Right lobe of liver (tissue), 6 donors: ENCODE measurements around the gene DMBX1. TPM values are rescaled to one million over a fixed set of nuclear protein-coding genes. Genes with fewer than 3 reads are reported as not detected.

ENCODE experiments used
- ATAC-seq, 4 donors: fragments of 200-7000 bp; cut with Tn5 transposase; one replicate each; pipeline ENCODE4 v1.9.1; 2020; ENCODE audit warnings: mild to moderate bottlenecking in 4 of 4, moderate library complexity in 4 of 4
- DNase-seq, 3 donors: peaks; one replicate each; pipeline ENCODE4 v3.0.0-alpha.2; 2020
- H3K27ac ChIP-seq, 3 donors: fragments of 200-600 bp; one replicate each; pipeline ENCODE4 v1.8.0; 2022
- H3K27me3 ChIP-seq, 2 donors: fragments of 200-600 bp; one replicate each; pipeline ENCODE4 v1.8.0; 2022
- H3K36me3 ChIP-seq, 4 donors: fragments of 200-600 bp; sonication (generic) in 1 of 4; one replicate each; pipeline versions ENCODE4 v1.5.1 to v1.8.0; 2017 to 2022; ENCODE audit warnings: control low read depth in 1 of 4
- H3K4me1 ChIP-seq, 4 donors: fragments of 200-600 bp; sonication (generic) in 1 of 4; one replicate each; pipeline versions ENCODE4 v1.5.1 to v1.8.0; 2017 to 2022; ENCODE audit warnings: control low read depth in 1 of 4
- H3K4me3 ChIP-seq, 3 donors: fragments of 200-600 bp; one replicate each; pipeline ENCODE4 v1.8.0; 2022
- H3K9me3 ChIP-seq, 4 donors: fragments of 200-600 bp; sonication (generic) in 1 of 4; one replicate each; pipeline versions ENCODE4 v1.5.1 to v1.8.0; 2017 to 2022; ENCODE audit warnings: control low read depth in 1 of 4
- CTCF ChIP-seq, 4 donors: fragments of 200-600 bp in 3 of 4; fragments of 450-650 bp in 1 of 4; IDR thresholded peaks; one replicate each; pipeline versions ENCODE4 v1.5.1 to v1.8.0; 2016 to 2022; ENCODE audit warnings: antibody characterized with exemption in 4 of 4, mild to moderate bottlenecking in 2 of 4
- POLR2A ChIP-seq: fragments of 450-650 bp; IDR thresholded peaks from one replicate; pipeline ENCODE4 v1.6.1; 2017; ENCODE audit warnings: antibody characterized with exemption, mild to moderate bottlenecking
- WGBS: methylation state at CpG from one replicate; pipeline ENCODE4 v1.1.6; 2018; ENCODE audit warnings: low coverage, low lambda C conversion rate; ENCODE audit not compliant: insufficient coverage; ENCODE audit errors: missing lambda C conversion rate; 5-methylcytosine and 5-hydroxymethylcytosine counted together
- intact Hi-C, 2 donors: fragments of 100-400 bp; cut with DNase I; formaldehyde crosslinking; loops; one replicate each; pipeline versions ENCODE4 v1.11.2 to v1.14.1; 2022
- total RNA-seq, 6 experiments: library from RNA; depleted of rRNA in 2 of 6; stranded (reverse); fragments of >200 nt in 2 of 6; fragmentation: NEBNext Ultra II Directional in 3 of 6; extraction: Animal tissue kit (Norgen Biotek cat#: 25700) in 3 of 6; gene quantifications; one replicate each; pipeline versions ENCODE4 v1.1.0 to v1.2.4, GENCODE V29; 2016 to 2023
- donor health status: DM: no; HTN: yes; CAD: no.
- donor health status: DM: no; HTN: no; CAD: no.
- donor health status: DM: no; HTN: no; CAD: no.
- donor health status: DM: no; HTN: yes; CAD: no.
- donor health status: DM: no; HTN: yes; CAD: no.

Gene DMBX1
- total RNA-seq, 6 experiments from 2014 or later, result not detected

GRCh38 chr1:46473991-46474390 lies 15.6 kb upstream of the DMBX1 start:
- intact Hi-C loops, result no loop called here
- no peak for ATAC-seq
- WGBS, result 8% methylated on average over 2 of the region's 4 CpGs
- DNase-seq, result no peak
- Histone ChIP-seq H3K4me1 (no peaks in the 10 kb centered on the region), H3K27me3 (no peaks in the 10 kb centered on the region), H3K36me3 (no peaks in the 10 kb centered on the region), H3K4me3 (no peak overlapping the region), H3K9me3 (no peaks in the 10 kb centered on the region), H3K27ac (no peak overlapping the region)
- TF ChIP-seq POLR2A (no peak), CTCF (IDR thresholded peaks at IDR 0.05) (no peak)

DNA sequence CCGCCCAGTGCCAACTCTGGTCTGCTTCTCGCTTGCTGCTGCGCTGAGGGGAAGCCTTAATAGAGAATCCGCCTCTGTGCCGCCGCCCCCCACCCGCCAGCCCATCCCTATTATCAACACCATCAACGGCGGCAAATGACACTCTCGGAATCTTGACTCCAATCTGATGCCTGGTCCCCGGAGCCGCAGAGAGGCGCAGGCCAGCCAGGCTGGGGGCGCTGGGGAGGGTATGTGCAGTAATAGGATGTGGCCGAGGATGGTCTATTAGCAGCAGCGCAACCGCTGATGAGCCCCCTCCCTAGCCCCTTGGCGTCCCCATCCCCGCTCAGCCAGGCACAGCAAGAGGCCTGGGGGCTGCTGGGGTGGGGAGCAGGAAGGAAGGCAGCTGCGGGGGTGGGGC lies 15.1 kb upstream of the DMBX1 start:
- no peak overlapping the region for H3K27ac ChIP-seq
- no peak overlapping the region for H3K4me3 ChIP-seq
- ATAC-seq, result no peak
- WGBS, result 42% methylated on average over 10 of the region's 20 CpGs
- no peaks in the 10 kb centered on the region for H3K4me1 ChIP-seq
- TF ChIP-seq CTCF (IDR thresholded peaks at IDR 0.05) (no peak), POLR2A (no peak)
- H3K27me3 ChIP-seq, result no peaks in the 10 kb centered on the region
- no peak for DNase-seq
- no peaks in the 10 kb centered on the region for H3K36me3 ChIP-seq
- intact Hi-C loops, result no loop called here
- no peaks in the 10 kb centered on the region for H3K9me3 ChIP-seq

- Histone ChIP-seq H3K27ac (no peak overlapping the region), H3K27me3 (no peaks in the 10 kb centered on the region), H3K4me1 (peaks cover 0 to 9% (median 0%) of the 10 kb centered on the region in 4 donors), H3K9me3 (no peaks in the 10 kb centered on the region), H3K4me3 (no peak overlapping the region), H3K36me3 (no peaks in the 10 kb centered on the region)
- TF ChIP-seq CTCF (IDR thresholded peaks at IDR 0.05) (no peak), POLR2A (no peak)
- DNase-seq, result no peak
- intact Hi-C loops, result loop anchor here (5.0 kb wide), 1 partner anchor 51 kb away; no protein-coding TSS in a partner anchor
- no peak for ATAC-seq
- no CpG with 5 or more reads among the region's 2 CpGs for WGBS
Measured at GRCh38 chr1:46476673-46477072, 13.0 kb upstream of the DMBX1 start.

GRCh38 chr1:46477153-46477929 lies 12.3 kb upstream of the DMBX1 start:
- TF ChIP-seq POLR2A (no peak), CTCF (IDR thresholded peaks at IDR 0.05) (peak; percentile 84 to 94 (median 94))
- 31% methylated on average over 11 of the region's 11 CpGs for WGBS
- no peak overlapping the region for H3K4me3 ChIP-seq
- no peak overlapping the region for H3K27ac ChIP-seq
- peak; percentile 71 to 76 (median 74) for DNase-seq
- peaks cover 0 to 9% (median 0%) of the 10 kb centered on the region in 4 donors for H3K4me1 ChIP-seq
- intact Hi-C loops, result loop anchor here (5.0 kb wide), 1 partner anchor 50 kb away; no protein-coding TSS in a partner anchor
- no peaks in the 10 kb centered on the region for H3K36me3 ChIP-seq
- no peaks in the 10 kb centered on the region for H3K27me3 ChIP-seq
- ATAC-seq, result peak; percentile 88 to 96 (median 92)
- no peaks in the 10 kb centered on the region for H3K9me3 ChIP-seq
